ENCODE measurements around the gene RANBP2. TPM values are rescaled to one million over a fixed set of nuclear protein-coding genes. Genes with fewer than 3 reads are reported as not detected.

RANBP2 gene
- total RNA-seq, 1 donor from 2014 or later: 73.8 TPM

DNA sequence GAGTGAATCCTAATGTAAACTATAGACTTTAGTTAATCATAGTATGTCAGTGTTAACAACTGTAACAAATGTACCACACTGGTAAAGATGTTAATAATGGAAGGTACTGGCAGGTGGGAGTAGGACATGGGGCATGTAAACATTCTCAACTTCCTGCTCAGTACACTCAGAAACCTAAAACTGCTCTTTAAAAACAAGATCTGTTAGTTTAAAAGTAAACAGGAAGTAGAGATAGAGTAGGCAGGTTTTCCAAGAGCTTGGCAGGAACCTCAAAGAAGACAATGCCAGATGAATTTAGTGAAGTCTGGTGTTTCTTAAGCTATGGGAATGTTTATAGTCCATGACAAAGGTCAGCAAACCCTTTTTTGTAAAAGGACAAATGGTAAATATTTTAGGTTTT is 113.9 kb downstream of the RANBP2 start:
- H3K9me3 Mint-ChIP-seq: peaks cover 12% of the 10 kb centered on the region
- DNase-seq (ENCODE audit: low read depth, low spot score): no peak
- peaks cover 46% of the 10 kb centered on the region for H3K36me3 Mint-ChIP-seq (ENCODE audit: low read depth)
- TF ChIP-seq CTCF (conservative IDR thresholded peaks at IDR 0.05): no peak
- H3K27me3 Mint-ChIP-seq (ENCODE audit: low read depth): no peaks in the 10 kb centered on the region
- no peak overlapping the region for H3K27ac Mint-ChIP-seq (ENCODE audit: unreplicated experiment)
- H3K4me1 Mint-ChIP-seq: no peaks in the 10 kb centered on the region
- H3K4me3 Mint-ChIP-seq: no peak overlapping the region

GRCh38 chr2:108834620-108835019 is 115.3 kb downstream of the RANBP2 start:
- Mint-ChIP-seq H3K4me1 (no peaks in the 10 kb centered on the region), H3K4me3 (no peak overlapping the region), H3K9me3 (peaks cover 12% of the 10 kb centered on the region), H3K27ac (ENCODE audit: unreplicated experiment) (no peak overlapping the region), H3K27me3 (ENCODE audit: low read depth) (no peaks in the 10 kb centered on the region), H3K36me3 (ENCODE audit: low read depth) (peaks cover 55% of the 10 kb centered on the region)
- no peak for TF ChIP-seq CTCF (conservative IDR thresholded peaks at IDR 0.05)
- no peak for DNase-seq (ENCODE audit: low read depth, low spot score)

DNA sequence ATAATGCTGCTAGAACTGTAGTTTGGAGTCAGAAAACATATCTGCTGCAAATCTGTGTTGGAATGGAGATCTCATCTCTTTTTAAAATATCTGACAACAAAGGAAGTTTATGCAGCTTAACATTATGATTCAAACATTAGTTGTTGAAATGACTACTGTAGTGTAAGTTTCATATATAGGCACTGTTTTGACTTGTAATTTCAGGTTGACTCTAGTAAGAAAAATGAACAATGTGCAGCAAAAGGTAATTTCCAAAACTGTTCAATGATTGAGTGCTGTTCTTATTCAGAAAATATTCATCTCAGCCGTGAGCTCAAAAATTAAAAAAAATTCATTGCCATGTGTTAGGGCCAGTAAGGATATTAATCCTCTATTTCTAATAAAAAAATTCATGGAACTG is 115.8 kb downstream of the RANBP2 start:
- Mint-ChIP-seq H3K36me3 (ENCODE audit: low read depth) (peaks cover 58% of the 10 kb centered on the region), H3K27ac (ENCODE audit: unreplicated experiment) (no peak overlapping the region), H3K9me3 (peaks cover 15% of the 10 kb centered on the region), H3K4me3 (no peak overlapping the region), H3K27me3 (ENCODE audit: low read depth) (no peaks in the 10 kb centered on the region), H3K4me1 (no peaks in the 10 kb centered on the region)
- no peak for TF ChIP-seq CTCF (conservative IDR thresholded peaks at IDR 0.05)
- no peak for DNase-seq (ENCODE audit: low read depth, low spot score)

Other genes starting within 250 kb of the RANBP2 start
- 25.8 and 30.9 TPM in 2 replicates for gene LIMS1, start 185.0 kb upstream of the RANBP2 start, total RNA-seq
- 39.7 and 42.0 TPM in 2 replicates for gene CCDC138, start 67.3 kb downstream of the RANBP2 start, total RNA-seq